Suprapubic skin (tissue), 4 donors: ENCODE data around the gene SLC5A4. TPM values are rescaled to one million over a fixed set of nuclear protein-coding genes. Genes with fewer than 3 reads are reported as not detected.
"Not testable (repeated sequence)": the region's sequence is repeated elsewhere in the genome, so short reads cannot be mapped to it uniquely, and the experiment has no call there.

Experiments used
- DNase-seq, 2 donors: peaks; one replicate each; pipeline ENCODE4 v3.0.0-alpha.2; 2019; ENCODE audit warnings: low spot score in 2 of 2
- H3K27ac ChIP-seq: fragments of 200-600 bp; sonication (generic); one replicate; pipeline ENCODE4 v1.5.1; 2019
- H3K27me3 ChIP-seq: fragments of 200-600 bp; sonication (generic); one replicate; pipeline ENCODE4 v1.5.1; 2019
- H3K36me3 ChIP-seq: fragments of 200-600 bp; sonication (generic); one replicate; pipeline ENCODE4 v1.5.1; 2019
- H3K4me1 ChIP-seq: fragments of 200-600 bp; sonication (generic); one replicate; pipeline ENCODE4 v1.5.1; 2019
- H3K4me3 ChIP-seq: fragments of 200-600 bp; sonication (generic); one replicate; pipeline ENCODE4 v1.5.1; 2019; ENCODE audit warnings: mild to moderate bottlenecking
- H3K9me3 ChIP-seq: fragments of 200-600 bp; sonication (generic); one replicate; pipeline ENCODE4 v1.5.1; 2019
- CTCF ChIP-seq, 2 donors: fragments of 200-600 bp in 1 of 2; fragments of 450-650 bp in 1 of 2; sonication (generic) in 1 of 2; IDR thresholded peaks; one replicate each; pipeline ENCODE4 v1.5.1; 2016 to 2019; ENCODE audit warnings: antibody characterized with exemption in 2 of 2, mild to moderate bottlenecking in 1 of 2, moderate library complexity in 1 of 2
- EP300 ChIP-seq: sonication (generic); formaldehyde crosslinking; IDR thresholded peaks from one replicate; pipeline ENCODE4 v1.6.1; 2017; ENCODE audit warnings: antibody characterized with exemption
- POLR2A ChIP-seq, 2 donors: fragments of 450-650 bp; IDR thresholded peaks; one replicate each; pipeline ENCODE4 v1.6.1; 2017; ENCODE audit warnings: antibody characterized with exemption in 2 of 2, mild to moderate bottlenecking in 2 of 2, moderate library complexity in 2 of 2
- POLR2AphosphoS5 ChIP-seq, 3 donors: sonication (generic); formaldehyde crosslinking; IDR thresholded peaks; one replicate each; pipeline ENCODE4 v1.6.1; 2017; ENCODE audit warnings: antibody characterized with exemption in 3 of 3
- WGBS: methylation state at CpG from one replicate; pipeline ENCODE4 v1.1.5; 2018; 5-methylcytosine and 5-hydroxymethylcytosine counted together
- total RNA-seq, 4 donors: library from RNA; depleted of rRNA; stranded (reverse); fragments of >200 nt; gene quantifications; one replicate each; pipeline ENCODE4 v1.1.0, GENCODE V29; 2016

The SLC5A4 gene
- total RNA-seq = under 1 TPM in 1 of 4 donors, not detected in 3; 0.38 TPM

DNA sequence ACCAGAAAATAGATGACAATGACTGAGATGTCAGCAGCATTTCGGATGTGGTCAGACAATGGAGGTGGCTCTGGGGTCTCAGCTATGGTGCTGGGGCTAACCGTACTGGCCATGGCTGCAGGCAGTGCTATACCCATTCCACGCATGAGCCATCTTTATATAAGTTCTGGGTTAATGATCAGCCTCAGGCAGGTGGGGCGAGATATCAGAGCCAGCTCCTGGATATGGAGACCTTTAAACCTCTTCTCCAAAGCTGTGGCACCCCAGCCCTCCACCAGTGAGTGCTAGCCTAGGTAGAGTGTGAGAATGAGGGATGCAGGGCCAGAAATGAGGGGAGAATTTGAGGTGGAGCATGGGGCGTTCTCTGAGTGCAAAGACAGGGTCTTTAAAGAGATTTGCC lies at the start of gene SLC5A4:
Gene SLC5A4 (minus strand): TSS at position 131 of the 400 bp plus-strand sequence. CDS start 18 bp downstream, at position 113.
- no peak for DNase-seq
- Histone ChIP-seq H3K36me3 (no peaks in the 10 kb centered on the region), H3K27ac (no peak within 1 kb of the TSS), H3K4me1 (no peaks in the 10 kb centered on the region), H3K9me3 (no peaks in the 10 kb centered on the region), H3K27me3 (peaks cover 8% of the 10 kb centered on the region), H3K4me3 (no peak within 1 kb of the TSS)
- no peak for TF ChIP-seq CTCF (IDR thresholded peaks at IDR 0.05)
- TF ChIP-seq POLR2AphosphoS5 (IDR thresholded peaks at IDR 0.05) = no peak
- no peak for TF ChIP-seq EP300
- TF ChIP-seq POLR2A (IDR thresholded peaks at IDR 0.05) = no peak
- WGBS = 90% methylated on average over 5 of the region's 5 CpGs

GRCh38 chr22:32293921-32294320 lies 38.8 kb upstream of the SLC5A4 start:
- H3K36me3 ChIP-seq, H3K4me1 ChIP-seq, H3K9me3 ChIP-seq, H3K4me3 ChIP-seq, DNase-seq, H3K27ac ChIP-seq, H3K27me3 ChIP-seq: not testable (repeated sequence)

DNA sequence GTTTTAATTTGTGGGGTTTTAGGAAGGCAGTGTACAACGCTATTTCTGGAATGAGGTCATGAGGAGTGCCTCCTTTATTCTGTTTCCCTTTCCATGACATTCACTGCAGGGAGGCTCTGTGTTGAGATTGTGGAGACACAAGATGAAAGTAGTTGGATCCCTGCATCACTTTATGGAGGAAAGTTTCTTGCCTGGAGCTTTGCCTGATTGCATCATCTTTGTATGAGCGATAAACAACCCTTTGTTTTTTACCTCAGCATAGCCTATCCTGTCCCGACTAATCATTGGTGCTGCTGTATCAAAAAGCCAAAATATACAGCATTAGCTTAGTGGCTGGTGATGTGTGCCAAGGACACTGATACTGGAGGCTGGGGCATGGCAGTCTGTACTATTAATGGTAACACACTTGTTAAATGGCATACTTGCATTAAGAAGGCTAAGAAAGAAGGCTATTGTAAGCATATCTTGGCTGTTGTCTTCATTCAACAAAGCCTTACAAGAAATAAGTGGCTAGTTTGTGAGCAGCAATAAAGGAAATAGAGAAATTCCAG lies 31.2 kb upstream of the SLC5A4 start:
- Histone ChIP-seq H3K36me3 (no peaks in the 10 kb centered on the region), H3K27me3 (peaks cover 21% of the 10 kb centered on the region), H3K9me3 (no peaks in the 10 kb centered on the region), H3K4me1 (no peaks in the 10 kb centered on the region), H3K4me3 (no peak overlapping the region), H3K27ac (no peak overlapping the region)
- WGBS = 76% methylated on average over 3 of the region's 3 CpGs
- DNase-seq = no peak
- TF ChIP-seq EP300 = no peak
- TF ChIP-seq POLR2AphosphoS5 (IDR thresholded peaks at IDR 0.05) = no peak
- no peak for TF ChIP-seq CTCF (IDR thresholded peaks at IDR 0.05)
- no peak for TF ChIP-seq POLR2A (IDR thresholded peaks at IDR 0.05)

GRCh38 chr22:32281072-32281471 lies 25.9 kb upstream of the SLC5A4 start:
- 12% methylated on average over 11 of the region's 11 CpGs for WGBS
- Histone ChIP-seq H3K9me3 (no peaks in the 10 kb centered on the region), H3K27ac (no peak overlapping the region), H3K4me3 (no peak overlapping the region), H3K4me1 (no peaks in the 10 kb centered on the region), H3K36me3 (no peaks in the 10 kb centered on the region), H3K27me3 (peaks cover 21% of the 10 kb centered on the region)
- DNase-seq = no peak
- no peak for TF ChIP-seq POLR2A (IDR thresholded peaks at IDR 0.05)
- TF ChIP-seq EP300 = no peak
- TF ChIP-seq CTCF (IDR thresholded peaks at IDR 0.05) = no peak
- no peak for TF ChIP-seq POLR2AphosphoS5 (IDR thresholded peaks at IDR 0.05)

- 91% methylated on average over 4 of the region's 4 CpGs for WGBS
- H3K36me3 ChIP-seq, H3K4me1 ChIP-seq, H3K4me3 ChIP-seq, DNase-seq, H3K9me3 ChIP-seq, H3K27me3 ChIP-seq, H3K27ac ChIP-seq: not testable (repeated sequence)
These were observed 20.2 kb upstream of the SLC5A4 start for GRCh38 chr22:32275353-32275752.

GRCh38 chr22:32271389-32271788 lies 16.2 kb upstream of the SLC5A4 start:
- DNase-seq = no peak
- Histone ChIP-seq H3K4me3 (no peak overlapping the region), H3K27me3 (no peaks in the 10 kb centered on the region), H3K9me3 (no peaks in the 10 kb centered on the region), H3K27ac (no peak overlapping the region), H3K4me1 (peaks cover 1% of the 10 kb centered on the region), H3K36me3 (no peaks in the 10 kb centered on the region)
- TF ChIP-seq EP300 (no peak), POLR2AphosphoS5 (IDR thresholded peaks at IDR 0.05) (no peak), POLR2A (IDR thresholded peaks at IDR 0.05) (no peak), CTCF (IDR thresholded peaks at IDR 0.05) (no peak)
- 97% methylated on average over 18 of the region's 18 CpGs for WGBS
